Neural cell (in vitro differentiated cells): ENCODE results near the gene SHMT2. TPM values are rescaled to one million over a fixed set of nuclear protein-coding genes. Genes with fewer than 3 reads are reported as not detected.

Experiments
- H2AFZ ChIP-seq: fragments of 200-600, 300-800 bp; sonication (generic), shearing (Covaris generic); 2 replicates; pipeline ENCODE4 v1.6.0; 2014; ENCODE audit warnings: low read depth, mild to moderate bottlenecking, antibody characterized with exemption, low read length, moderate library complexity
- H3F3A ChIP-seq: fragments of 200-600 bp; shearing (Covaris generic); 2 replicates; pipeline ENCODE4 v1.6.1; 2016; ENCODE audit warnings: mild to moderate bottlenecking, moderate library complexity, mixed read lengths, antibody characterized with exemption, low read length; ENCODE audit not compliant: insufficient read depth, poor library complexity, severe bottlenecking
- H3K27ac ChIP-seq: fragments of 200-600, 300-800 bp; sonication (generic), shearing (Covaris generic); 2 replicates; pipeline ENCODE4 v1.5.1; 2014; ENCODE audit warnings: mild to moderate bottlenecking, low read length, moderate library complexity
- H3K27me3 ChIP-seq: fragments of 300-800, 200-600 bp; sonication (generic), shearing (Covaris generic); 2 replicates; pipeline ENCODE4 v1.6.0; 2014; ENCODE audit warnings: mild to moderate bottlenecking, low read depth, low read length, moderate library complexity; ENCODE audit not compliant: insufficient read depth
- H3K36me3 ChIP-seq: fragments of 300-800, 200-600 bp; sonication (generic), shearing (Covaris generic); 2 replicates; pipeline ENCODE4 v1.5.1; 2014; ENCODE audit warnings: mild to moderate bottlenecking, antibody characterized with exemption, low read length, moderate library complexity; ENCODE audit not compliant: insufficient read depth
- H3K4me2 ChIP-seq: fragments of 300-800, 200-600 bp; sonication (generic), shearing (Covaris generic); 2 replicates; pipeline ENCODE4 v1.6.0; 2014; ENCODE audit warnings: mild to moderate bottlenecking, low read length
- H3K4me3 ChIP-seq: fragments of 300-800, 200-600 bp; sonication (generic), shearing (Covaris generic); 2 replicates; pipeline ENCODE4 v1.5.1; 2014; ENCODE audit warnings: mild to moderate bottlenecking, low read length, moderate library complexity
- H3K79me2 ChIP-seq: fragments of 200-600 bp; shearing (Covaris generic); replicated peaks from 2 replicates; pipeline ENCODE4 v1.6.0; 2014; ENCODE audit warnings: mild to moderate bottlenecking, low read length, moderate library complexity; ENCODE audit not compliant: insufficient read depth
- H3K9ac ChIP-seq: fragments of 300-800, 200-600 bp; sonication (generic), shearing (Covaris generic); 2 replicates; pipeline ENCODE4 v1.6.1; 2016; ENCODE audit warnings: mild to moderate bottlenecking, low read length, mixed read lengths
- H3K9me2 ChIP-seq: fragments of 200-600 bp; shearing (Covaris generic); 2 replicates; pipeline ENCODE4 v1.6.1; 2016; ENCODE audit warnings: mild to moderate bottlenecking, low read length, mixed read lengths; ENCODE audit not compliant: insufficient read depth
- H3K9me3 ChIP-seq: fragments of 200-600, 300-800 bp; sonication (generic), shearing (Covaris generic); 2 replicates; pipeline ENCODE4 v1.6.1; 2016; ENCODE audit warnings: mild to moderate bottlenecking, mixed run types, low read length, moderate library complexity, mixed read lengths
- H4K20me1 ChIP-seq: fragments of 200-600 bp; shearing (Covaris generic); 2 replicates; pipeline ENCODE4 v1.6.1; 2016; ENCODE audit warnings: mild to moderate bottlenecking, mixed run types; ENCODE audit not compliant: insufficient read depth
- CTCF ChIP-seq: fragments of 450-650 bp; IDR thresholded peaks from 2 replicates; pipeline ENCODE4 v1.5.1; 2014; ENCODE audit warnings: antibody characterized with exemption, mild to moderate bottlenecking, moderate library complexity; ENCODE audit not compliant: poor library complexity, severe bottlenecking
- EP300 ChIP-seq: fragments of 450-650 bp; conservative IDR thresholded peaks from 2 replicates; pipeline ENCODE4 v1.6.1; 2014; ENCODE audit warnings: antibody characterized with exemption, mild to moderate bottlenecking, moderate library complexity; ENCODE audit not compliant: poor library complexity, severe bottlenecking
- EZH2 ChIP-seq: fragments of 200-600, 300-800 bp; shearing (Covaris generic), sonication (generic); IDR thresholded peaks from 2 replicates; pipeline ENCODE4 v1.6.1; 2014; ENCODE audit warnings: antibody characterized with exemption, low read length, borderline replicate concordance, mild to moderate bottlenecking; ENCODE audit not compliant: insufficient read depth, poor library complexity, severe bottlenecking
- MXI1 ChIP-seq: fragments of 450-650 bp; conservative IDR thresholded peaks from 2 replicates; pipeline ENCODE4 v1.6.1; 2014; ENCODE audit warnings: antibody characterized with exemption, mild to moderate bottlenecking; ENCODE audit not compliant: poor library complexity, severe bottlenecking
- POLR2AphosphoS5 ChIP-seq: IDR thresholded peaks from 2 replicates; pipeline ENCODE4 v1.6.1; 2012
- RAD21 ChIP-seq: fragments of 450-650 bp; conservative IDR thresholded peaks from 2 replicates; pipeline ENCODE4 v1.6.1; 2014; ENCODE audit warnings: antibody characterized with exemption, mild to moderate bottlenecking, moderate library complexity
- SMC3 ChIP-seq: fragments of 450-650 bp; conservative IDR thresholded peaks from 2 replicates; pipeline ENCODE4 v1.6.1; 2014; ENCODE audit warnings: antibody characterized with exemption, mild to moderate bottlenecking, moderate library complexity; ENCODE audit not compliant: poor library complexity
- TAF1 ChIP-seq: IDR thresholded peaks from 2 replicates; pipeline ENCODE4 v1.6.1; 2012; ENCODE audit warnings: low read depth
- polyA plus RNA-seq: library from polyadenylated mRNA; depleted of rRNA; stranded (reverse); fragments of >200 nt; gene quantifications from 2 replicates; pipeline ENCODE4 v1.2.3, GENCODE V29; 2014
- TF ChIP-seq, protein P1 (sequence below): IDR thresholded peaks from 2 replicates; pipeline ENCODE4 v1.6.1; 2012; ENCODE audit warnings: borderline replicate concordance

SHMT2 gene
- polyA plus RNA-seq, 1 donor from 2014 or later: 38.2 TPM

- H3K36me3 ChIP-seq: peaks cover 9% of the 10 kb centered on the region
- no peak overlapping the region for H3K27ac ChIP-seq
- no peak overlapping the region for H3K4me3 ChIP-seq
- H4K20me1 ChIP-seq: no peaks in the 10 kb centered on the region
- TF ChIP-seq POLR2AphosphoS5 (no peak), EZH2 (no peak), MXI1 (no peak), SMC3 (no peak), EP300 (no peak), RAD21 (no peak)
- TF ChIP-seq, protein P1, sequence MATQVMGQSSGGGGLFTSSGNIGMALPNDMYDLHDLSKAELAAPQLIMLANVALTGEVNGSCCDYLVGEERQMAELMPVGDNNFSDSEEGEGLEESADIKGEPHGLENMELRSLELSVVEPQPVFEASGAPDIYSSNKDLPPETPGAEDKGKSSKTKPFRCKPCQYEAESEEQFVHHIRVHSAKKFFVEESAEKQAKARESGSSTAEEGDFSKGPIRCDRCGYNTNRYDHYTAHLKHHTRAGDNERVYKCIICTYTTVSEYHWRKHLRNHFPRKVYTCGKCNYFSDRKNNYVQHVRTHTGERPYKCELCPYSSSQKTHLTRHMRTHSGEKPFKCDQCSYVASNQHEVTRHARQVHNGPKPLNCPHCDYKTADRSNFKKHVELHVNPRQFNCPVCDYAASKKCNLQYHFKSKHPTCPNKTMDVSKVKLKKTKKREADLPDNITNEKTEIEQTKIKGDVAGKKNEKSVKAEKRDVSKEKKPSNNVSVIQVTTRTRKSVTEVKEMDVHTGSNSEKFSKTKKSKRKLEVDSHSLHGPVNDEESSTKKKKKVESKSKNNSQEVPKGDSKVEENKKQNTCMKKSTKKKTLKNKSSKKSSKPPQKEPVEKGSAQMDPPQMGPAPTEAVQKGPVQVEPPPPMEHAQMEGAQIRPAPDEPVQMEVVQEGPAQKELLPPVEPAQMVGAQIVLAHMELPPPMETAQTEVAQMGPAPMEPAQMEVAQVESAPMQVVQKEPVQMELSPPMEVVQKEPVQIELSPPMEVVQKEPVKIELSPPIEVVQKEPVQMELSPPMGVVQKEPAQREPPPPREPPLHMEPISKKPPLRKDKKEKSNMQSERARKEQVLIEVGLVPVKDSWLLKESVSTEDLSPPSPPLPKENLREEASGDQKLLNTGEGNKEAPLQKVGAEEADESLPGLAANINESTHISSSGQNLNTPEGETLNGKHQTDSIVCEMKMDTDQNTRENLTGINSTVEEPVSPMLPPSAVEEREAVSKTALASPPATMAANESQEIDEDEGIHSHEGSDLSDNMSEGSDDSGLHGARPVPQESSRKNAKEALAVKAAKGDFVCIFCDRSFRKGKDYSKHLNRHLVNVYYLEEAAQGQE: no peak
- no peaks in the 10 kb centered on the region for H3K79me2 ChIP-seq
- no peaks in the 10 kb centered on the region for H3K27me3 ChIP-seq
- no peak overlapping the region for H2AFZ ChIP-seq
- H3K4me2 ChIP-seq: no peak overlapping the region
- H3K9ac ChIP-seq: no peak overlapping the region
- H3K9me2 ChIP-seq: no peaks in the 10 kb centered on the region
- H3K9me3 ChIP-seq: no peaks in the 10 kb centered on the region
- H3F3A ChIP-seq: no peaks in the 10 kb centered on the region
Observed at GRCh38 chr12:57181072-57181471, 48.4 kb upstream of the SHMT2 start.

DNA sequence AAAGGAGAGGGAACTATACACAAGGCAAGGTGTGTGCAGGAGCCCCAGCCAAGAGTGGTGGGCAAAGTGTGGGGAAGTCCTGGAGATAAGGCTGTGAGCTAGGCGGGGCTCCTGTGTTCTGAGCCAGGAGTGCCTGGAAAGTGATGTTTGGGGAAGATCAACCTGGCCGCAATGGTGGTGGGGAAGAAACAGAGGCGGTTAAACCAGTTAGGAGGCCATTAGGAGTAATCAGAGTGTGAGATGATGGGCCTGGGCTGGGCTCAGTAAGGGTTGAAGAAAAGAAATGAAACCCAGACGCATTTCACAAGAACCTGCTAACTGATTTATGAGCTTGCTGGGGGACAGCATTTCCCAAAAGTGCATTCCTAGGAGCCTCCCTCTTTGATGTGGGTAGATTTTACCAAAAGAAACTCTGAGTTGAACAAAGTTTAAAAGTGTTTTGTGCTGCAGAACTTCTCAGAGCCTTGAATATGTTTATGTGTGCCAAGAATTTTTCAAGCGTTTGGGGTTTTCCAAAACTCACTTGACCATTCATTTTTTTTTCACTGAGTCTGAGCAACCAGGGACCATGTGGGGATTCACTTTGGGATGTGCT lies 47.9 kb upstream of the SHMT2 start:
- no peaks in the 10 kb centered on the region for H3F3A ChIP-seq
- H3K36me3 ChIP-seq: peaks cover 6% of the 10 kb centered on the region
- no peaks in the 10 kb centered on the region for H3K9me3 ChIP-seq
- no peak overlapping the region for H3K4me3 ChIP-seq
- H3K27ac ChIP-seq: no peak overlapping the region
- no peaks in the 10 kb centered on the region for H3K27me3 ChIP-seq
- no peaks in the 10 kb centered on the region for H4K20me1 ChIP-seq
- H2AFZ ChIP-seq: no peak overlapping the region
- H3K79me2 ChIP-seq: no peaks in the 10 kb centered on the region
- no peak for TF ChIP-seq POLR2AphosphoS5
- no peak for TF ChIP-seq TAF1
- TF ChIP-seq RAD21: no peak
- no peak for TF ChIP-seq EZH2
- TF ChIP-seq SMC3: no peak
- TF ChIP-seq CTCF: no peak
- TF ChIP-seq, protein P1: no peak
- TF ChIP-seq MXI1: no peak
- TF ChIP-seq EP300: no peak
- H3K9ac ChIP-seq: no peak overlapping the region
- no peak overlapping the region for H3K4me2 ChIP-seq
- no peaks in the 10 kb centered on the region for H3K9me2 ChIP-seq
